ENCODE measurements around the gene SLC66A3.

- TF ChIP-seq CTCF (IDR thresholded peaks at IDR 0.05) (no peak), POLR2AphosphoS5 (IDR thresholded peaks at IDR 0.05) (no peak), POLR2A (IDR thresholded peaks at IDR 0.05) (no peak)
Observed at GRCh38 chr2:11160256-11160655, 5.0 kb downstream of the SLC66A3 start.

Data from breast epithelium (tissue), 3 donors.